GM19239 (cell line): ENCODE data around the gene REEP5.
"Not testable (repeated sequence)": the region's sequence is repeated elsewhere in the genome, so short reads cannot be mapped to it uniquely, and the experiment has no call there.

Experiments
- DNase-seq: peaks from one replicate; pipeline ENCODE4 v3.0.0; 2011; ENCODE audit warnings: low spot score; ENCODE audit not compliant: insufficient read length
- FAIRE-seq: peaks from 2 replicates; lab custom pipeline; 2011; peaks lifted over from hg19 to GRCh38; lab: Jason Lieb, UNC

The REEP5 gene

GRCh38 chr5:112933651-112934365 lies 11.8 kb upstream of the REEP5 start:
- DNase-seq (no peak), FAIRE-seq (no peak)

- no peak for DNase-seq
- no peak for FAIRE-seq
These were observed 11.1 kb upstream of the REEP5 start for GRCh38 chr5:112933105-112933504.

- FAIRE-seq = peak; percentile 64
These were observed 9.4 kb upstream of the REEP5 start for GRCh38 chr5:112931473-112931872.

GRCh38 chr5:112930082-112930344 lies 8.0 kb upstream of the REEP5 start:
- FAIRE-seq = peak; percentile 98
- DNase-seq = no peak

More at GRCh38 chr5:112931473-112931872, 9.4 kb upstream of the REEP5 start:
- DNase-seq = no peak

- DNase-seq = no peak
- no peak for FAIRE-seq
These were observed 7.5 kb upstream of the REEP5 start for GRCh38 chr5:112929336-112930081.

GRCh38 chr5:112923988-112924387 lies 2.0 kb upstream of the REEP5 start:
- no peak for FAIRE-seq
- DNase-seq = no peak

DNA sequence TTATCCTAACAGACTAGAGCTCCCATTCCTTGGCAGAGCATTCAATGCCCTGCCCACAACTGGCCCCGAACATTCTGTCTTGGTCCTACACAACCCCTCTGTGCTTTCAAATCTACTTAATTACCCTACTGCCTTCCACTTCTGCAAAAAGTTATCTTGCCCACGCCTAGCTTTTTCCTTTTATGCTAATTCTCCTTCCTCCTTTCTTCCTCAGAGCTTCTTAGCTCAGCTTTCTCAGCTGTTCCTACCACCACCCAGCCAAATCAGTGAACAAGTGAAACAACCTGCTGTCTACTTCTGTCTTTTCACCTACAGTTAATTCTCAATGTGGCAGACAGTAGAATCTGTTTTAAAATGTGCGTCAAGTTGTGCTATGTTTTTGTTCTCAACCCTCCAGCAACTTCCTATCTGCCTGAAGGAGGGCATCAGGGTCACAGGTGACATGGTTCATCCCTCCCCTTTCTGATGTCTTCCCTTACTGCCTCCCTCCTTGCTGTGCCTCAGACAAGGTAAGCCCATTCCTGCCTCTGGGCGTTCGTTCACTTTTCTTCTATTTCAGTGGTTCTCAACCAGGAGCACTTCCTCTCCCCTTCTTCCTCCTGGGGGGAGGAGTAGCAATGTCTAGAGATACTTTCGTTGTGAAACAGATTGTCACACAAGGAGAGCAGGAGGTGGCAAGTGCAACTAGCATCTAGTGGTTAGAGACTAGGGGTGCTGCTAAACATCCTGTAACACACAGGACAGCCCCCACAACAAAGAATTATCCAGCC lies 1.3 kb upstream of the REEP5 start:
- DNase-seq (peak; percentile 20), FAIRE-seq (peak; percentile 95)

- DNase-seq (peak; percentile 23), FAIRE-seq (peak; percentile 35)
These were observed 798 bp downstream of the REEP5 start for GRCh38 chr5:112921026-112921832.

DNA sequence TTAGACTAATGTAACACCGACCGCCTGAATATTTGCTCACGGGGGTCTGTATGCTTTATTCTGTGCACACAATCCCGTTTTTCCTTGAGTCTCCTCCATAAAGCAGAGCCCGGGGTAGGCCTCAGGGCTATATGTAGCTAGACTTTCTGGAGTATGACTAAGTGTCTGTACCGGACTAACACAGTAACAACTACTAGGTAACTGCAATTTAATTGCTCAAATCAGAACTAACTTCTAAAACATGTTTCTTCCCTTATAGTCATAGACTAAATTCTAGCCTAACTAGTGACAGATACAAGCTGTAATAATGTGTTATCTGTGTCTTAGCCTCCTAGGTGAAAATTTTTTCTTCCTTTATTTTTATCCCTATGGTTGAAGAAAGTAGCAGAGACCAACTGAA lies 2.1 kb downstream of the REEP5 start:
- DNase-seq = no peak
- no peak for FAIRE-seq

- FAIRE-seq (no peak), DNase-seq (no peak)
These were observed 3.3 kb downstream of the REEP5 start for GRCh38 chr5:112918679-112919078.

- DNase-seq = no peak
- no peak for FAIRE-seq
These were observed 3.9 kb downstream of the REEP5 start for GRCh38 chr5:112918136-112918535.

GRCh38 chr5:112917453-112917995 lies 4.5 kb downstream of the REEP5 start:
- FAIRE-seq (no peak), DNase-seq (no peak)

- FAIRE-seq = peak; percentile 63
These were observed 6.2 kb downstream of the REEP5 start for GRCh38 chr5:112915831-112916230.

GRCh38 chr5:112914584-112914983 lies 7.4 kb downstream of the REEP5 start:
- FAIRE-seq (no peak), DNase-seq (no peak)

More at GRCh38 chr5:112915831-112916230, 6.2 kb downstream of the REEP5 start:
- no peak for DNase-seq

- FAIRE-seq (no peak), DNase-seq (no peak)
These were observed 11.5 kb downstream of the REEP5 start for GRCh38 chr5:112910529-112910928.

DNA sequence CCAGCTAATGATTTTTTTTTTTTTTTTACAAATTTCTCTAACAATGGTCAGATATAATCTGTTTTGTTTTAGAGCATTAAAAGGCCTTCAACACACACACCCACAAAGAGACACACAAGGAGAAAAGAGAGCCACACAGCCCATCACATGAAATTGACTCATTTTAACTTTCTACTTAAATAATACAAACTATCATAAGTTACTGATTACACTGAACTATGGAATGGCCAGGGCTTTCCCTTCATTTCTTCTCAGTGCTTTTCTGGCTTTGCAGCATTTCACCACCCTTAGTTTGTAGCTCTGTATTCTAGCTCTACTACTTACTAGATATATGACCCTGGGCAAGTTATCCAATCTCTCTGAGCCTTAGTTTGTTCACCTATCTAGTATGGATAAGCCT lies 13.2 kb downstream of the REEP5 start:
- DNase-seq (no peak), FAIRE-seq (no peak)

DNA sequence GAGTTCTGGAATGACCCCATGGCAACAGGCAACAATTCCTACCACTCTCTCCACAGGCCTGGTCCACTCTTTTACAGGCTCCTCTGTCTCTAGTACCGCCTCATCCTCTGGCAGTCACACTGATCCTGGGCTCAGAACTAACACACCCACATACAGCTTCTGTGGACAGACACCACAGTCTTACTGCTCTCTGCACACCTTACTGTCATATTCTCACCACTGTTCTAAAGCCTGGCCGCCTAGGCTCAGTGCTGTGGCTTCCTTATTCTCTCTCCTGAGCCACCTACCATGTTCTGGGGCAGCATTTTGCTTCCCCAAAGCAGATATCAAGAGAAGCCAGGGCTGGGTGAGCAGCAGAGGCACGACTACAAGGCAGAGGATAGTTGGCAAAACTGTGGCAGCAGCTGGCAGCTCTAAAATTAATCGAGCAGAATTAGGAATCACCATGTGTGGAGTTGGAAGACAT lies 14.8 kb downstream of the REEP5 start:
- no peak for DNase-seq
- FAIRE-seq = peak; percentile 11

DNA sequence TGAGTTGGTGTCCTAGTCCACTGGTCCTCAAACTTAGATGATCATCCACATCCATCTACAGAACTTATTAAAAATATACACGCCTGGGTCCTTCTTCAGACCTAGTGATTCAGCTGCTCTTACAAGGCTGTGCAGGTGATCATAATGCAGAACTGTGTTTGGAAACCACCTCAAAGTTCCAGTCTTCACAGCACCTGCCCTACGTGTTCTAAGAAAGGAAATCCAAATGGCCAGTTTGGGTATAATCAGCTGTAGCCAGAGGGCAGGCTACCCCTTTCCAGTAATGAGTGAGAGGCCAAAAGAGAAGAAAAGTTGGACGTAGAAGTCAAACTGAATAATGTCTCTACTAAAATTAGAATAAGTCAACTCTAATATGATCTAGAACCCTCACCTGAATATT lies 15.4 kb downstream of the REEP5 start:
- FAIRE-seq (no peak), DNase-seq (no peak)

DNA sequence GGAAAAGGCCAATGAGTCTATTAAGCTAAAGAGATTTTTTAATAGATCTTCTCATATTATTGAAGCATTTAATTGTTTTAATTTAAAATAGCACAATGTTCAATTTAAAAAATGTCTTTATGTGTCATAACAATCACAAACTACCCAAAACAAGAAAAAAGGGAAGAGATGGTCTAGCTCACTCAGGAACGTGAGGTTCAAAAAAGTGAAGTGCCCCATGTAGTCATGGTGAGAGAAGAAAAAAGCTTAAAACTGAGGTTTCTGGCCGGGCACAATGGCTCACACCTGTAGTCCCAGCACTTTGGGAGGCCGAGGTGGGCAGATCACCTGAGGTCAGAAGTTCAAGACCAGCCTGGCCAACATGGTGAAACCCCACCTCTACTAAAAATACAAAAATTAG lies 17.0 kb downstream of the REEP5 start:
- not testable (repeated sequence) for FAIRE-seq

DNA sequence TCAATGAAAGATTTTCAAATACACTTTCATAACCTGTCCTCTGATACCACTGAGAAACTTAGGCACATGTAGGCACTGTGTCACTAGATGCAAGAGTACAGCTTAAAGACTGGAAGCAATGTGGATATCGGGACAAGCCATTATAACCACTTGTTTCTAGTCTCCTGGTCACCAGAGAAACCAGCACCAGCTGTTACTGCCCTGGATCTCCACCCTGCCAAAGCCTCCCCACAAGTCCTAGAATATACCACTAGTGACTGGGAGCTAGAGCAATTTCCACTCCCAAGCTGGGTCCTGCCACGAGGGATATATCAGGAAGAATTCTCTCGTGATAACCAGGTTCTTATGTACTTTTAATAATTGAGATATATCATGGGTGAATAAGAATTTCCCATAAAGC lies 19.5 kb downstream of the REEP5 start:
- DNase-seq = no peak

More for the DNA sequence above, 17.0 kb downstream of the REEP5 start:
- not testable (repeated sequence) for DNase-seq

More for the DNA sequence above, 19.5 kb downstream of the REEP5 start:
- no peak for FAIRE-seq
